ENCODE data around the gene FUT3. TPM values are rescaled to one million over a fixed set of nuclear protein-coding genes. Genes with fewer than 3 reads are reported as not detected.

The FUT3 gene
- total RNA-seq, 1 donor from 2014 or later, result not detected

DNA sequence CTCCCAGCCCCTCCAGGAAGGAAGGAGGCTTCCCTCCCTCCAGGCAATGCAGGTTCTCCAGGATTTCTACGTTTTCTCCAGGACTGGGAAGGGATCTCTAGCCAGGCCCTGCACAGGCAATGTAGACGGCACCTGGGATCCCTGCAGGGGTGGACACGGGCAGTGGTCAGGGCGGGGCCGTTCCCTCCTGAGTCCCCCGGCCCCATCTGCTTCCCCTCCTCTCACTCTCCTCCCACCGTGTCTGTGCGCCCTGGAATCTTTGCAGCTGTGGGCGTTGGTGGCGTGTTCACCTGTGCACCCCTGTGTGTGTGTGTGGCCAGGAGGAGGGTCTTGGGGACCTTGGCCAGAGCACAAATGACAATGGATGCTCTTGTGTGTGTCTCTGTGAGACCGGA is 36.4 kb downstream of the FUT3 start:
- Histone ChIP-seq H3K4me1 (ENCODE audit: control insufficient read depth in 3 of 3, insufficient read depth in 3 of 3, low read length in 3 of 3) (no peaks in the 10 kb centered on the region), H3K27me3 (ENCODE audit: control insufficient read depth in 3 of 3, insufficient read depth in 3 of 3, low read length in 3 of 3) (peaks cover 17 to 28% (median 26%) of the 10 kb centered on the region in 3 donors), H3K4me3 (ENCODE audit: low read length in 3 of 3) (no peak overlapping the region), H3K9ac (ENCODE audit: low read depth in 1 of 3, low read length in 3 of 3) (no peak overlapping the region), H3K36me3 (ENCODE audit: control insufficient read depth in 3 of 3, insufficient read depth in 3 of 3, low read length in 3 of 3) (no peaks in the 10 kb centered on the region), H3K9me3 (ENCODE audit: control insufficient read depth in 3 of 3, low read length in 3 of 3) (no peaks in the 10 kb centered on the region), H3K27ac (ENCODE audit: low read depth, low read length) (no peak overlapping the region)

DNA sequence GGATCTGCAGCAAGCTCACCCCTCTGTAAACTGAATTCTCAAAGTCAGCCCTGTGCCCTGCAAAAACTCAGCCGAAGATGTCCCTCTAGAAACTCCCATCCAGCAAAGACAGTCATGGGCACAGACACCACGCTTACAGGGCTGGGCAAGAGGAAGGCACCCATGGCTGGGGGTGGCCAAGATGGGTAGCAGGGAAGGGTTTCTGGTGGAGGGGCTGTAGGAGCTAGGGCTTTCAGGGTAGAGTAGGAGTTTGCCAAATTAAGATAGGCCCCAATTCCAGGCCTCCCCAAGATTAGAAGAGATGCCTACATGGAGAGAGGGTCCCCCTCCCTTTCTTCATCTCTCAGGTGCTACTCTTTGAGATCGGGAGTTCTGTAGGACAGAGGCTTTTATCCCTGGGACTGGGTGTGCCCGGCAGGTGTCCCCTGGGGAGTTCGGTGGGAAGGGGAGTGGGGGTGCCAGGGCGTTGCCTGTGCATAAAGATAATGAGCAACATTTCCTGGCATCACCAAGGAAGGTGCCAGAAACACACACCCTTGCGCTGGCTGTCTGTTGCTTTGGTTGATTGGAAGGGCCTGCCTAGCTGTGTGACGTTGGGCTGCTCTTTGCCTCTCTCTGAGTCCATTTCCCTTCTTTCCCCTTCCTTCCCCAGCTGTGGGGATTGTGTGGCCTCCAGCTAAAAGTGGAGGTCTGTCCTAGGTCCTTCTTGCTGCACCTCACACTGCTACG is 37.0 kb downstream of the FUT3 start:
- no peaks in the 10 kb centered on the region for H3K36me3 ChIP-seq (ENCODE audit: control insufficient read depth in 3 of 3, insufficient read depth in 3 of 3, low read length in 3 of 3)
- H3K9ac ChIP-seq (ENCODE audit: low read depth in 1 of 3, low read length in 3 of 3), result no peak overlapping the region
- peaks cover 17 to 28% (median 26%) of the 10 kb centered on the region in 3 donors for H3K27me3 ChIP-seq (ENCODE audit: control insufficient read depth in 3 of 3, insufficient read depth in 3 of 3, low read length in 3 of 3)
- H3K27ac ChIP-seq (ENCODE audit: low read depth, low read length), result no peak overlapping the region
- no peaks in the 10 kb centered on the region for H3K9me3 ChIP-seq (ENCODE audit: control insufficient read depth in 3 of 3, low read length in 3 of 3)
- H3K4me1 ChIP-seq (ENCODE audit: control insufficient read depth in 3 of 3, insufficient read depth in 3 of 3, low read length in 3 of 3), result no peaks in the 10 kb centered on the region
- H3K4me3 ChIP-seq (ENCODE audit: low read length in 3 of 3), result no peak overlapping the region

DNA sequence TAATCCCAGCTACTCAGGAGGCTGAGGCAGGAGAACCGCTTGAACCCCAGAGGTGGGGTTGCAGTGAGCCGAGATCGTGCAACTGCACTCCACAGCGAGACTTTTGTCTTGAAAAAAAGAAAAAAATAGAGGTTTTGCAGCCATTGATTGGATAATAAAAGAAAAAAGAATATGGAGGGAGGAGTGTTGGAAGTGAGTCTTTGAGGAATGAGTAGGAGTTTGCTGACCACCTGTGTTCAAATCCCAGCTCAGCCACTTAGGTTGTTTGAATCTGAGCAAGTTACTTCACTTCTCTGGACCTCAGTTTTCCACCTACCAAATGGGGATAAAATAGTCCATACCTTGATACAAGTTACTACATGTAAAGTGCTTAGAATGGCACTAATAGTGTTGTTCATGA is 40.1 kb downstream of the FUT3 start:
- Histone ChIP-seq H3K36me3 (ENCODE audit: control insufficient read depth in 3 of 3, insufficient read depth in 3 of 3, low read length in 3 of 3) (no peaks in the 10 kb centered on the region), H3K4me3 (ENCODE audit: low read length in 3 of 3) (no peak overlapping the region), H3K9ac (ENCODE audit: low read depth in 1 of 3, low read length in 3 of 3) (no peak overlapping the region), H3K27ac (ENCODE audit: low read depth, low read length) (no peak overlapping the region), H3K9me3 (ENCODE audit: control insufficient read depth in 3 of 3, low read length in 3 of 3) (no peaks in the 10 kb centered on the region), H3K4me1 (ENCODE audit: control insufficient read depth in 3 of 3, insufficient read depth in 3 of 3, low read length in 3 of 3) (no peaks in the 10 kb centered on the region), H3K27me3 (ENCODE audit: control insufficient read depth in 3 of 3, insufficient read depth in 3 of 3, low read length in 3 of 3) (peaks cover 17 to 22% (median 21%) of the 10 kb centered on the region in 3 donors)

DNA sequence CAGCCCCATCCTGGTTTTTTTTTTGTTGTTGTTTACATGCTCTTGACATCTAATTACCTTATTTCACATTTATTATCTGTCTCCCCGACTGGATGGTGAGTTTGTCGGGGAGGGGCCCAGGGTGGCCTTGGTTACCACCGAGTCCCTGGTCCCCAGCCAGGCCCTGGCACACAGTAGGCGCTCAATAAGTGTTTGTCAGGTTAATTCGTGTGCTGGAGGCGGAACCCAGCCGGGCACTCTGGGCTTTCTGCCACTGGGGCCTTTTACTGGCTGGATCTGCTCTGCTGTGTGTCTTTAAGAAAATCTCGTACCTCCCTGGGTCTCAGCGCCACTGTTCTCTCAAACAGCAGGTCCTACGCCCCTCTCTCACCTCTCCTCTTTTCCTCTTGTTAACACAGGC is 41.8 kb downstream of the FUT3 start:
- no peaks in the 10 kb centered on the region for H3K36me3 ChIP-seq (ENCODE audit: control insufficient read depth in 3 of 3, insufficient read depth in 3 of 3, low read length in 3 of 3)
- H3K9ac ChIP-seq (ENCODE audit: low read depth in 1 of 3, low read length in 3 of 3), result no peak overlapping the region

DNA sequence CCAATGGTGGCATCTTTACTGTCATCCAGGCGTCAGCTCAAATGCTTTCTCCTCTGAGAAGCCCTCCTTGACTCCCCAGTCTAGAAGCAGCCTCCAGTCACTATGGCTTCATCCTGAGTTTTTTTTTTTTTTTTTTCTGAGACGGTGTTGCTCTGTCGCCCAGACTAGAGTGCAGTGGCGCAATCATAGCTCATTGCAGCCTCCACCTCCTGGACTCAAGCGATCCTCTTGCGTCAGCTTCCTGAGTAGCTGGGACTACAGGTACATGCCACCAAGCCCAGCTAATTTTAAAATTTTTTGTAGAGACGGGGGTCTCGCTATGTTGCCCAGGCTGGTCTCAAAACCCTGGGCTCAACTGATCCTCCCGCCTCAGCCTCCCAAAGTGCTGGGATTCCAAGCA is 42.2 kb downstream of the FUT3 start:
- no peak overlapping the region for H3K27ac ChIP-seq (ENCODE audit: low read depth, low read length)
- no peak overlapping the region for H3K4me3 ChIP-seq (ENCODE audit: low read length in 3 of 3)
- H3K9me3 ChIP-seq (ENCODE audit: control insufficient read depth in 3 of 3, low read length in 3 of 3), result no peaks in the 10 kb centered on the region
- H3K9ac ChIP-seq (ENCODE audit: low read depth in 1 of 3, low read length in 3 of 3), result no peak overlapping the region
- no peaks in the 10 kb centered on the region for H3K4me1 ChIP-seq (ENCODE audit: control insufficient read depth in 3 of 3, insufficient read depth in 3 of 3, low read length in 3 of 3)
- H3K36me3 ChIP-seq (ENCODE audit: control insufficient read depth in 3 of 3, insufficient read depth in 3 of 3, low read length in 3 of 3), result no peaks in the 10 kb centered on the region
- H3K27me3 ChIP-seq (ENCODE audit: control insufficient read depth in 3 of 3, insufficient read depth in 3 of 3, low read length in 3 of 3), result peaks cover 22 to 27% (median 25%) of the 10 kb centered on the region in 3 donors

More for the DNA sequence above, 41.8 kb downstream of the FUT3 start:
- Histone ChIP-seq H3K9me3 (ENCODE audit: control insufficient read depth in 3 of 3, low read length in 3 of 3) (no peaks in the 10 kb centered on the region), H3K27ac (ENCODE audit: low read depth, low read length) (no peak overlapping the region), H3K4me1 (ENCODE audit: control insufficient read depth in 3 of 3, insufficient read depth in 3 of 3, low read length in 3 of 3) (no peaks in the 10 kb centered on the region), H3K27me3 (ENCODE audit: control insufficient read depth in 3 of 3, insufficient read depth in 3 of 3, low read length in 3 of 3) (peaks cover 22 to 26% (median 24%) of the 10 kb centered on the region in 3 donors), H3K4me3 (ENCODE audit: low read length in 3 of 3) (no peak overlapping the region)

DNA sequence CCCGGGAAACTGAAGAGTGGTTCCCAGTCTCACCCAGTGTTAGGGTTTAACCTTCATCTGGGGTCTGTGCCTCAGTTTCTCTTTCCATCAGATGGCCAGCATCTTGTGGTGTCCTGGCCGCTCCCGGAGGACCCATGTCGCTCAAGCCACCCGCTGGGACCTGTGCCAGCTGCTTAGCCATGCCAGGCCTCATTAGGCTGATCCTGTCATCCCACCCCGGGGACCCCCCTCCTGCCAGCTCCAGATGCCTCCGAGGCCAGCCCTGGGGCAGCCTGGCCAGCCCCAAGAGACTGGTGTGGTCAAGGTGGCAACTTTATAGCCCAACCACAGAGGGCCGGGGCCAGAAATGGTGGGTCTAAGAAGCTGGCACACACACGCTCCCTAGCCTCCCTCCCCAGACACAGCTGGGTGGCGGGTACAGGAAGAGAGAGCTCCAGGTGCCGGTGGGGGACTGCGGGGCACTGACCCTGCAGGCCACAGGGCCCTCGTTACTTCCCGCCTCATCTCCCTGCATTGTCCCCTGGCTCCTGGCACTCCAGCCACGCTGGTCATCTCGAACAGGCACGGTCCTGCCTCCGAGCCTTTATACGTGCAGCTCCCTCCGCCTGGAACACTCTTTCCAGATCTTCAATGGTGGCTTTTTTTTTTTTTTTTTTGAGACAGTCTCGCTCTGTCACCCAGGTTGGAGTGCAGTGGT is 43.0 kb downstream of the FUT3 start:
- H3K27me3 ChIP-seq (ENCODE audit: control insufficient read depth in 3 of 3, insufficient read depth in 3 of 3, low read length in 3 of 3), result peaks cover 28 to 32% (median 31%) of the 10 kb centered on the region in 3 donors
- H3K27ac ChIP-seq (ENCODE audit: low read depth, low read length), result no peak overlapping the region
- H3K4me3 ChIP-seq (ENCODE audit: low read length in 3 of 3), result no peak overlapping the region
- H3K4me1 ChIP-seq (ENCODE audit: control insufficient read depth in 3 of 3, insufficient read depth in 3 of 3, low read length in 3 of 3), result peaks cover 4 to 6% (median 5%) of the 10 kb centered on the region in 3 donors
- no peak overlapping the region for H3K9ac ChIP-seq (ENCODE audit: low read depth in 1 of 3, low read length in 3 of 3)
- no peaks in the 10 kb centered on the region for H3K36me3 ChIP-seq (ENCODE audit: control insufficient read depth in 3 of 3, insufficient read depth in 3 of 3, low read length in 3 of 3)
- no peaks in the 10 kb centered on the region for H3K9me3 ChIP-seq (ENCODE audit: control insufficient read depth in 3 of 3, low read length in 3 of 3)

DNA sequence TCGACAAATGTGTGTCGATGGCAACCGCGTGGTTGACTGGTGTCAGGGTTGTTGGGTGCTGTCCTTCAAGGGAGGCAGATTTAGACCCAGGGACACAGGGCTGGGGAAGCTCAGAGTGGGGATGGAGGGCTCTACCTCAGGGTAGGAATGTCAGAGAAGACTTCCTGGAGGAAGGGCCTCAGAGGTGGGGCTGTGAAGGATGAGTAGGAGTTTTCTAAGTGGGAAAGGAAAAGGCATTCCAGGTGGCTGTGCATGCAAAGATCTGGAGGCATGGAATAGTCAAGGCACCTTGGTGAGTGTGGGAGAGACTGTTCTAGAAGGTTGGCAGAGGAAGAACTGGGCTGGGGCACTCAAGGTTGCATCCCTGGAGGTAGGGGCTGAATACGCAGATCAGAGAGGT is 44.3 kb downstream of the FUT3 start:
- peaks cover 34 to 45% (median 38%) of the 10 kb centered on the region in 3 donors for H3K27me3 ChIP-seq (ENCODE audit: control insufficient read depth in 3 of 3, insufficient read depth in 3 of 3, low read length in 3 of 3)
- H3K36me3 ChIP-seq (ENCODE audit: control insufficient read depth in 3 of 3, insufficient read depth in 3 of 3, low read length in 3 of 3), result no peaks in the 10 kb centered on the region
- H3K4me1 ChIP-seq (ENCODE audit: control insufficient read depth in 3 of 3, insufficient read depth in 3 of 3, low read length in 3 of 3), result peaks cover 4 to 7% (median 5%) of the 10 kb centered on the region in 3 donors
- H3K9me3 ChIP-seq (ENCODE audit: control insufficient read depth in 3 of 3, low read length in 3 of 3), result no peaks in the 10 kb centered on the region
- H3K4me3 ChIP-seq (ENCODE audit: low read length in 3 of 3), result no peak overlapping the region
- no peak overlapping the region for H3K27ac ChIP-seq (ENCODE audit: low read depth, low read length)
- no peak overlapping the region for H3K9ac ChIP-seq (ENCODE audit: low read depth in 1 of 3, low read length in 3 of 3)

DNA sequence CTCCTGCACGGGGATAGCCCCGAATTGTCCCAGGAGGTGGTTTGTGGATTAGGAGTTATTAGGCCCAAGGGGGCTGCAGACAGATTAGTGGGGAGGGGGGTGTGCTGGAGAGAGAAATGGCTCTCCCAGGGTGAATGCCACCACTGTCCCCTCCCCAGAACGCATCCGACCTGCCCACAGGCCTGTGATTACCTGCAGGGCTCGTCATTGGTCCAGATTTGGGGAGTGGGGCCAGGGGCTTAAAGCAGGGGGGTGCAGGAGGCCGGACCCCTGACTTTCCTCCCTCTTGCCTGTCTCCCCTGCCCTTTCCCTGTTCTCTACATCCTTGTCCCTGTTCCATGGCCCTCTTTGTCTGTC is 45.1 kb downstream of the FUT3 start:
- H3K9me3 ChIP-seq (ENCODE audit: control insufficient read depth in 3 of 3, low read length in 3 of 3), result no peaks in the 10 kb centered on the region
- H3K27me3 ChIP-seq (ENCODE audit: control insufficient read depth in 3 of 3, insufficient read depth in 3 of 3, low read length in 3 of 3), result peaks cover 37 to 52% (median 46%) of the 10 kb centered on the region in 3 donors
- H3K36me3 ChIP-seq (ENCODE audit: control insufficient read depth in 3 of 3, insufficient read depth in 3 of 3, low read length in 3 of 3), result no peaks in the 10 kb centered on the region
- no peak overlapping the region for H3K9ac ChIP-seq (ENCODE audit: low read depth in 1 of 3, low read length in 3 of 3)
- H3K4me1 ChIP-seq (ENCODE audit: control insufficient read depth in 3 of 3, insufficient read depth in 3 of 3, low read length in 3 of 3), result peaks cover 4 to 7% (median 5%) of the 10 kb centered on the region in 3 donors
- no peak overlapping the region for H3K4me3 ChIP-seq (ENCODE audit: low read length in 3 of 3)
- no peak overlapping the region for H3K27ac ChIP-seq (ENCODE audit: low read depth, low read length)

DNA sequence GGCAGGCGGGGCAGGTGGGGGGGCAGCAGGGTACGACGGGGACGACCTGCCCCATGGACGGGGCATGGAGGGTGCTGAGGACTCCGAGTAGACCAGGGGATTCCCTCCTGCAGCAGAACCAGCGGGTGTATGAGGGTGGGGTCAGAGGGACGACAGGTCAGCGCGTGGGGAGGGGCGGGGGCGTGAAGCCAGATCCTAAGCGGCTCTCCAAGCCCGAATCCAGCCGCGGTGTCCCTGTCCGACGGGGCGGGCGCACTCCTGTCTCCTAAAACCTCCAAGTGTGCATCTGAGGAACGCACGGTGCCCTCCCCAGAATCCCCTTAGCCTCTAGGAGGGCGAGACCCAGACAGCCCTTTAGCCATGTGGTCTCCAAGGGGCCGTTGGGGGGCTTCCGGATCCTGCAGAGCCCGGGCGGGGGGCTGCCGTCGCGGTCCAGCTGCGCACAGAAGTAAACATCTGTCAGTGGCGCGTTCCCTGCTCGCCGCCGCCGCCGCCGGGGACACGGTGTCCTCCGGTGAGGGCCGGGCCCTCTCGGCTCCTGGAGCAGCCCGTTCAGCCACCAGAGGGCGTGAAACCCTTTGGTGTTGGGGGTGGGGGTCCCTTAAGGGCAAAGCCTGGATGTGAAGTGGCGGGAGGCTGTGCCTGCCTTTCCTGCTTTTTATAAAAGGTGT is 45.7 kb downstream of the FUT3 start:
- Histone ChIP-seq H3K27me3 (ENCODE audit: control insufficient read depth in 3 of 3, insufficient read depth in 3 of 3, low read length in 3 of 3) (peaks cover 42 to 57% (median 51%) of the 10 kb centered on the region in 3 donors), H3K4me1 (ENCODE audit: control insufficient read depth in 3 of 3, insufficient read depth in 3 of 3, low read length in 3 of 3) (peaks cover 4 to 7% (median 5%) of the 10 kb centered on the region in 3 donors), H3K4me3 (ENCODE audit: low read length in 3 of 3) (no peak overlapping the region), H3K9ac (ENCODE audit: low read depth in 1 of 3, low read length in 3 of 3) (no peak overlapping the region), H3K9me3 (ENCODE audit: control insufficient read depth in 3 of 3, low read length in 3 of 3) (no peaks in the 10 kb centered on the region), H3K27ac (ENCODE audit: low read depth, low read length) (no peak overlapping the region), H3K36me3 (ENCODE audit: control insufficient read depth in 3 of 3, insufficient read depth in 3 of 3, low read length in 3 of 3) (no peaks in the 10 kb centered on the region)

Data from skeletal muscle tissue (tissue), 4 donors.